ENCODE results near the gene FGFR2.

The FGFR2 gene

DNA sequence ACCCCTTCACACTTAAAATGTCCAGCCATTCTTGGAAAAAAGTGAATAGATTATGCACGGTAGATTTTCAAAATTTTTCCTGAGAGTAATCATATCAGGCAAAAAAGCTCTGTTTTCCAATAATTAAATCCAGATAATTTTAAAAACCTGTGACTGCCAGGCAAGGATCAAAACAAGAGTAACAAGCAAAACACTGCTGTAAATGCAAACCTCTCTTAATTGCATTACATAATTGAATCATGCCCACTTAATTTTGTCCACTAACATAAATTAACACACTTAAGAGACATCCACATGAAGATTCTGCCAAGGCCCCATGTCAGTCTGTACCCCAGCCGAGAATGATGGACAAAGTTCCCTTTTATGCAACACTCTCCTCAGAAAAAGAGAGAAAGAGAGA is 135.3 kb downstream of the FGFR2 start:
- H3K4me1 Mint-ChIP-seq: peaks cover 36% of the 10 kb centered on the region
- TF ChIP-seq, protein P1, sequence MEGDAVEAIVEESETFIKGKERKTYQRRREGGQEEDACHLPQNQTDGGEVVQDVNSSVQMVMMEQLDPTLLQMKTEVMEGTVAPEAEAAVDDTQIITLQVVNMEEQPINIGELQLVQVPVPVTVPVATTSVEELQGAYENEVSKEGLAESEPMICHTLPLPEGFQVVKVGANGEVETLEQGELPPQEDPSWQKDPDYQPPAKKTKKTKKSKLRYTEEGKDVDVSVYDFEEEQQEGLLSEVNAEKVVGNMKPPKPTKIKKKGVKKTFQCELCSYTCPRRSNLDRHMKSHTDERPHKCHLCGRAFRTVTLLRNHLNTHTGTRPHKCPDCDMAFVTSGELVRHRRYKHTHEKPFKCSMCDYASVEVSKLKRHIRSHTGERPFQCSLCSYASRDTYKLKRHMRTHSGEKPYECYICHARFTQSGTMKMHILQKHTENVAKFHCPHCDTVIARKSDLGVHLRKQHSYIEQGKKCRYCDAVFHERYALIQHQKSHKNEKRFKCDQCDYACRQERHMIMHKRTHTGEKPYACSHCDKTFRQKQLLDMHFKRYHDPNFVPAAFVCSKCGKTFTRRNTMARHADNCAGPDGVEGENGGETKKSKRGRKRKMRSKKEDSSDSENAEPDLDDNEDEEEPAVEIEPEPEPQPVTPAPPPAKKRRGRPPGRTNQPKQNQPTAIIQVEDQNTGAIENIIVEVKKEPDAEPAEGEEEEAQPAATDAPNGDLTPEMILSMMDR (IDR thresholded peaks at IDR 0.05): no peak
- no peaks in the 10 kb centered on the region for H3K36me3 Mint-ChIP-seq (ENCODE audit: low read depth)
- H3K27me3 Mint-ChIP-seq (ENCODE audit: low read depth, poor library complexity): peaks cover 31% of the 10 kb centered on the region
- H3K9me3 Mint-ChIP-seq: no peaks in the 10 kb centered on the region
- no peak overlapping the region for H3K4me3 Mint-ChIP-seq
- no peak overlapping the region for H3K27ac Mint-ChIP-seq
- DNase-seq: no peak

GRCh38 chr10:121462281-121462680 is 136.0 kb downstream of the FGFR2 start:
- Mint-ChIP-seq H3K36me3 (ENCODE audit: low read depth) (no peaks in the 10 kb centered on the region), H3K4me1 (peaks cover 31% of the 10 kb centered on the region), H3K27me3 (ENCODE audit: low read depth, poor library complexity) (peaks cover 31% of the 10 kb centered on the region), H3K9me3 (no peaks in the 10 kb centered on the region), H3K4me3 (no peak overlapping the region), H3K27ac (no peak overlapping the region)
- DNase-seq: no peak
- TF ChIP-seq, protein P1 (IDR thresholded peaks at IDR 0.05): no peak

GRCh38 chr10:121461307-121461706 is 136.9 kb downstream of the FGFR2 start:
- TF ChIP-seq, protein P1 (IDR thresholded peaks at IDR 0.05): no peak
- no peak overlapping the region for H3K4me3 Mint-ChIP-seq
- no peak for DNase-seq
- H3K27ac Mint-ChIP-seq: no peak overlapping the region
- H3K36me3 Mint-ChIP-seq (ENCODE audit: low read depth): no peaks in the 10 kb centered on the region
- H3K9me3 Mint-ChIP-seq: no peaks in the 10 kb centered on the region
- peaks cover 31% of the 10 kb centered on the region for H3K4me1 Mint-ChIP-seq
- H3K27me3 Mint-ChIP-seq (ENCODE audit: low read depth, poor library complexity): peaks cover 38% of the 10 kb centered on the region

GRCh38 chr10:121460733-121461132 is 137.5 kb downstream of the FGFR2 start:
- DNase-seq: no peak
- no peaks in the 10 kb centered on the region for H3K9me3 Mint-ChIP-seq
- TF ChIP-seq, protein P1 (IDR thresholded peaks at IDR 0.05): no peak
- H3K36me3 Mint-ChIP-seq (ENCODE audit: low read depth): no peaks in the 10 kb centered on the region
- peaks cover 31% of the 10 kb centered on the region for H3K4me1 Mint-ChIP-seq
- H3K27me3 Mint-ChIP-seq (ENCODE audit: low read depth, poor library complexity): peaks cover 38% of the 10 kb centered on the region
- H3K4me3 Mint-ChIP-seq: no peak overlapping the region
- H3K27ac Mint-ChIP-seq: no peak overlapping the region

- Mint-ChIP-seq H3K4me1 (peaks cover 26% of the 10 kb centered on the region), H3K4me3 (no peak overlapping the region), H3K36me3 (ENCODE audit: low read depth) (no peaks in the 10 kb centered on the region), H3K27me3 (ENCODE audit: low read depth, poor library complexity) (peaks cover 38% of the 10 kb centered on the region), H3K27ac (no peak overlapping the region), H3K9me3 (no peaks in the 10 kb centered on the region)
- TF ChIP-seq, protein P1 (IDR thresholded peaks at IDR 0.05): no peak
- no peak for DNase-seq
Observed at GRCh38 chr10:121459622-121460453, 138.4 kb downstream of the FGFR2 start.

DNA sequence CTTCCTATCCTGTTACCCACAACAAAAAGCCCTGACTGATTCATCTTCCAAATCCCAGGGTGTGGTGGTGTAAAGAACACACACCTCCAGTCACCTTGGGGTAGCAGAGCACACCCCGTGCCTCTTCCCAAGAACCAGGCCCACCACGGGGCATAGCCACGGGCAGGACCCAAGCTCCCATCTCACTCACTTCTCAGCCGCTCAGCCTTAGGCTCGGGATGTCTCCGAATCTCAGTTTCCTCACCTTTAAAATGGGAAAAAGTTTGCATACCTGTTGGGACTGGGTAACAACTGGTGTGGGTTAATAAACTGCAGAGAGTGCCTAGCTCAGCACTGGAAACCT is 139.0 kb downstream of the FGFR2 start:
- Mint-ChIP-seq H3K36me3 (ENCODE audit: low read depth) (no peaks in the 10 kb centered on the region), H3K27ac (no peak overlapping the region), H3K4me1 (peaks cover 22% of the 10 kb centered on the region), H3K27me3 (ENCODE audit: low read depth, poor library complexity) (peaks cover 33% of the 10 kb centered on the region), H3K9me3 (no peaks in the 10 kb centered on the region), H3K4me3 (no peak overlapping the region)
- DNase-seq: no peak
- TF ChIP-seq, protein P1 (IDR thresholded peaks at IDR 0.05): no peak

Data from nephron progenitor cell (in vitro differentiated cells).